Measurements from ENCODE around the gene EMC6.

GRCh38 chr17:3710951-3711383, 42.4 kb downstream of the EMC6 start:
- no peak for TF ChIP-seq CTCF (IDR thresholded peaks at IDR 0.05; ENCODE audit: low read length)
- no peak for TF ChIP-seq EZH2 (IDR thresholded peaks at IDR 0.05; ENCODE audit: borderline replicate concordance, low read length)

All from OCI-LY1 (cell line).